ENCODE results near the gene LAMP1. TPM values are rescaled to one million over a fixed set of nuclear protein-coding genes. Genes with fewer than 3 reads are reported as not detected.
A peak's percentile ranks its signal among the peaks of the same experiment; 100 is the strongest.

LAMP1 gene
- total RNA-seq, 1 donor from 2014 or later: 110 TPM

GRCh38 chr13:113357529-113357928 lies 60.5 kb downstream of the LAMP1 start:
- Mint-ChIP-seq H3K36me3 (ENCODE audit: low read depth) (peaks cover 3% of the 10 kb centered on the region), H3K27me3 (ENCODE audit: low read depth) (peaks cover 6% of the 10 kb centered on the region), H3K4me3 (peak overlapping the region; percentile 22), H3K9me3 (no peaks in the 10 kb centered on the region), H3K4me1 (peaks cover 5% of the 10 kb centered on the region), H3K27ac (ENCODE audit: unreplicated experiment) (no peak overlapping the region)
- no peak for TF ChIP-seq CTCF (conservative IDR thresholded peaks at IDR 0.05)
- no peak for DNase-seq (ENCODE audit: low read depth, low spot score)

- H3K27ac Mint-ChIP-seq (ENCODE audit: unreplicated experiment): no peak overlapping the region
- no peaks in the 10 kb centered on the region for H3K9me3 Mint-ChIP-seq
- H3K4me3 Mint-ChIP-seq: no peak overlapping the region
Observed at GRCh38 chr13:113358653-113359190, 61.7 kb downstream of the LAMP1 start.

GRCh38 chr13:113359571-113359970 lies 62.5 kb downstream of the LAMP1 start:
- Mint-ChIP-seq H3K4me3 (no peak overlapping the region), H3K27me3 (ENCODE audit: low read depth) (peaks cover 13% of the 10 kb centered on the region), H3K36me3 (ENCODE audit: low read depth) (peaks cover 3% of the 10 kb centered on the region), H3K4me1 (peaks cover 8% of the 10 kb centered on the region), H3K9me3 (no peaks in the 10 kb centered on the region), H3K27ac (ENCODE audit: unreplicated experiment) (no peak overlapping the region)
- no peak for DNase-seq (ENCODE audit: low read depth, low spot score)
- TF ChIP-seq CTCF (conservative IDR thresholded peaks at IDR 0.05): no peak

More at GRCh38 chr13:113358653-113359190, 61.7 kb downstream of the LAMP1 start:
- Mint-ChIP-seq H3K4me1 (peaks cover 8% of the 10 kb centered on the region), H3K36me3 (ENCODE audit: low read depth) (peaks cover 3% of the 10 kb centered on the region), H3K27me3 (ENCODE audit: low read depth) (peaks cover 13% of the 10 kb centered on the region)
- no peak for TF ChIP-seq CTCF (conservative IDR thresholded peaks at IDR 0.05)
- no peak for DNase-seq (ENCODE audit: low read depth, low spot score)

GRCh38 chr13:113360446-113360845 lies 63.4 kb downstream of the LAMP1 start:
- no peak overlapping the region for H3K27ac Mint-ChIP-seq (ENCODE audit: unreplicated experiment)
- TF ChIP-seq CTCF (conservative IDR thresholded peaks at IDR 0.05): no peak
- no peak overlapping the region for H3K4me3 Mint-ChIP-seq
- H3K4me1 Mint-ChIP-seq: peaks cover 10% of the 10 kb centered on the region
- peaks cover 2% of the 10 kb centered on the region for H3K36me3 Mint-ChIP-seq (ENCODE audit: low read depth)
- DNase-seq (ENCODE audit: low read depth, low spot score): no peak
- peaks cover 13% of the 10 kb centered on the region for H3K27me3 Mint-ChIP-seq (ENCODE audit: low read depth)
- no peaks in the 10 kb centered on the region for H3K9me3 Mint-ChIP-seq

- DNase-seq (ENCODE audit: low read depth, low spot score): no peak
- H3K4me1 Mint-ChIP-seq: peaks cover 8% of the 10 kb centered on the region
Observed at GRCh38 chr13:113361406-113361805, 64.4 kb downstream of the LAMP1 start.

More at GRCh38 chr13:113361406-113361805, 64.4 kb downstream of the LAMP1 start:
- TF ChIP-seq CTCF (conservative IDR thresholded peaks at IDR 0.05): no peak
- H3K9me3 Mint-ChIP-seq: no peaks in the 10 kb centered on the region
- no peaks in the 10 kb centered on the region for H3K36me3 Mint-ChIP-seq (ENCODE audit: low read depth)
- peaks cover 13% of the 10 kb centered on the region for H3K27me3 Mint-ChIP-seq (ENCODE audit: low read depth)
- no peak overlapping the region for H3K4me3 Mint-ChIP-seq
- H3K27ac Mint-ChIP-seq (ENCODE audit: unreplicated experiment): no peak overlapping the region
